Adipocyte (in vitro differentiated cells): ENCODE data around the gene RBP5.
"Not testable (repeated sequence)": the region's sequence is repeated elsewhere in the genome, so short reads cannot be mapped to it uniquely, and the experiment has no call there.

Source experiments
- DNase-seq: peaks from one replicate; pipeline ENCODE4 v3.0.0-alpha.2; 2015; ENCODE audit warnings: low read depth
- H3K27me3 ChIP-seq: replicated peaks from 2 replicates; pipeline ENCODE4 v1.7.0; 2013; ENCODE audit warnings: mild to moderate bottlenecking, low read length, moderate library complexity; ENCODE audit not compliant: control insufficient read depth, insufficient read depth
- H3K36me3 ChIP-seq: 2 replicates; pipeline ENCODE4 v1.7.0; 2013; ENCODE audit warnings: low read length, mild to moderate bottlenecking, moderate library complexity; ENCODE audit not compliant: control insufficient read depth, insufficient read depth, severe bottlenecking
- H3K4me1 ChIP-seq: 2 replicates; pipeline ENCODE4 v1.7.0; 2013; ENCODE audit warnings: mild to moderate bottlenecking, low read length, moderate library complexity; ENCODE audit not compliant: control insufficient read depth, insufficient read depth
- H3K4me3 ChIP-seq: 2 replicates; pipeline ENCODE4 v1.7.0; 2013; ENCODE audit warnings: mild to moderate bottlenecking, low read length, moderate library complexity
- H3K9ac ChIP-seq: 2 replicates; pipeline ENCODE4 v1.7.0; 2013; ENCODE audit warnings: mild to moderate bottlenecking, low read length, moderate library complexity
- H3K9me3 ChIP-seq: 2 replicates; pipeline ENCODE4 v1.7.0; 2013; ENCODE audit warnings: mild to moderate bottlenecking, low read length, moderate library complexity; ENCODE audit not compliant: control insufficient read depth

The RBP5 gene

DNA sequence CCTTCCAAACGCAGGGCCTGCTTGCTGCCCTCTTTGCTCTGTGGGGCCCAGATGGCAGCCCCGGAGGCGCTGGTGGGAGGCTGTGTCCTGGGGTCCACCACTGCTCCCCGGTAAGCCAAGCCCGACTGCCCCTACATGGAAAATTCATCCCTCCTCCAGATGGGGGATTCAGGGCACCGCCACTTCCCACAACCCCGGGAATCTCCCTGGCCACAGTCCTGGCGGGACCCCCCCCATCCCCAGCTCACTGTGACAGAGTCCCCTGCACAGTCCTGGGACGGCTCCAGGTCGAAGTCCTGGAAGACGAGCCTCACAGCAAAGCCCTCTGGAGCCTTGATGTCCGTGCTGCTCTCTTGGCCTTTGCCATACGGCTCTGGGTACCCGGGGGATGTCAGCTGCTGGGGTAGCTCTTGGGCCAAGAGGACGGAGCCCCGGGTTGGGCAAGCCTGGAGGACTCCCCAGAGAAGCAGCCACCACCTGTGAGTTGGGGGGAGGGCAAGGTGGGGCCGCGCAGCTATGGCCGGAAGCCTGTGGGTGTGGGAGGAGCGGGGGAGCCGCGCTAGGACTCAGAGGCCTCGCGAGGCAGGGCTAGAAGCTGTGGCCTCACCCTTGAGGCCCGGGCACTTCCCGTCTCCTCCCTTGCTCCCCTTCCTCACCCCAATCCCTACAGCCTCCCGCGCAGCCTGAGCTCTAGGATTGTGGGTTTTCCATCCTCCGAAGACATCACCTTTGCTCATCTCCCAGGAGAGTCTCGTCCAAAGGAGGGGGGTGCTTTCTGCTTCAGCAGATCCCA lies 20.5 kb downstream of the RBP5 start:
- Histone ChIP-seq H3K9me3 (no peaks in the 10 kb centered on the region), H3K4me1 (peaks cover 31% of the 10 kb centered on the region), H3K4me3 (peak overlapping the region; percentile 87), H3K9ac (peak overlapping the region; percentile 98), H3K36me3 (peaks cover 16% of the 10 kb centered on the region), H3K27me3 (no peaks in the 10 kb centered on the region)
- DNase-seq: peak; percentile 90

- peaks cover 17% of the 10 kb centered on the region for H3K36me3 ChIP-seq
- H3K9ac ChIP-seq: peak overlapping the region; percentile 98
- peak; percentile 54 for DNase-seq
- H3K4me1 ChIP-seq: peaks cover 25% of the 10 kb centered on the region
- H3K27me3 ChIP-seq: no peaks in the 10 kb centered on the region
- no peaks in the 10 kb centered on the region for H3K9me3 ChIP-seq
- H3K4me3 ChIP-seq: peak overlapping the region; percentile 87
Observed at GRCh38 chr12:7107636-7108002, 21.1 kb downstream of the RBP5 start.

GRCh38 chr12:7107181-7107580 lies 21.5 kb downstream of the RBP5 start:
- DNase-seq, H3K9me3 ChIP-seq, H3K27me3 ChIP-seq: not testable (repeated sequence)
- peak overlapping the region; percentile 87 for H3K4me3 ChIP-seq
- peaks cover 24% of the 10 kb centered on the region for H3K4me1 ChIP-seq
- H3K36me3 ChIP-seq: peaks cover 17% of the 10 kb centered on the region
- H3K9ac ChIP-seq: peak overlapping the region; percentile 98

GRCh38 chr12:7106082-7106481 lies 22.6 kb downstream of the RBP5 start:
- DNase-seq: no peak
- peak overlapping the region; percentile 87 for H3K4me3 ChIP-seq
- H3K9ac ChIP-seq: peak overlapping the region; percentile 98
- peaks cover 17% of the 10 kb centered on the region for H3K36me3 ChIP-seq
- H3K27me3 ChIP-seq: no peaks in the 10 kb centered on the region
- peaks cover 29% of the 10 kb centered on the region for H3K4me1 ChIP-seq
- H3K9me3 ChIP-seq: no peaks in the 10 kb centered on the region

DNA sequence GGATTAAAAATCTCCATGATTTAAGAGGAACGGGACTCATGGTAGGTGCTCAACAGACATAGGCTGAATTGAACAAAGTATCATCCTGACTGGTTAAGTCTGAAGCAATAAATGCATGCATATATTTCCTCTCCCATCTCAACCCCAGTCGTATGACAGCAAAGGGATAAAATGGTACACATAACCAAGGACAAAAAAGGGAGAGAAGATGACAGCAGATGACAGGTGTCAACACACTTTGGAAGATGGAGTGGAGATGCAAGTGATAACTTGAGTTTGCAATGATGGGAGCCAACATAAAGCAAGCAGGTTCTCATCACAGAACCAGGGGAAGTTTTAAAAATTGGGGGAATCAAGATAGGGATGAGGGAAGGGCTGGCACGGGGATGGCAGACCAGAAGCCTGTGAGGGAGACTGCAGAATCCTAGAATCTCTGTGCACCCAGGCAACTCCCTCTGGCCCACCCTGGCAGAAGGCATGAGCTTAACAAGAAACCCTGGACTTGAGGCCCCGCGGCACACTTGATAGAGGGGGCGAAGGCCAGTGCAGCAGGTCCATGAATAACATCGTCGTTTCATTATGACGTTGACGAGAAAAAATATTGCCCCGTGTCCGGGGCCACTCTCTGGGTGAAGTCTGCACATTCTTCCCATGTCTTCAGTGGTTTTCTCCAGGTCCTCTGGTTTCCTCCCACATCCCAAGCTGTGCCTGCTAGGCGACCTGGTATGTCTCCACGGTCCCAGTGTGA lies 24.7 kb downstream of the RBP5 start:
- no peaks in the 10 kb centered on the region for H3K27me3 ChIP-seq
- H3K36me3 ChIP-seq: peaks cover 30% of the 10 kb centered on the region
- H3K4me1 ChIP-seq: peaks cover 24% of the 10 kb centered on the region
- H3K9me3 ChIP-seq: no peaks in the 10 kb centered on the region
- no peak for DNase-seq
- no peak overlapping the region for H3K9ac ChIP-seq
- no peak overlapping the region for H3K4me3 ChIP-seq

DNA sequence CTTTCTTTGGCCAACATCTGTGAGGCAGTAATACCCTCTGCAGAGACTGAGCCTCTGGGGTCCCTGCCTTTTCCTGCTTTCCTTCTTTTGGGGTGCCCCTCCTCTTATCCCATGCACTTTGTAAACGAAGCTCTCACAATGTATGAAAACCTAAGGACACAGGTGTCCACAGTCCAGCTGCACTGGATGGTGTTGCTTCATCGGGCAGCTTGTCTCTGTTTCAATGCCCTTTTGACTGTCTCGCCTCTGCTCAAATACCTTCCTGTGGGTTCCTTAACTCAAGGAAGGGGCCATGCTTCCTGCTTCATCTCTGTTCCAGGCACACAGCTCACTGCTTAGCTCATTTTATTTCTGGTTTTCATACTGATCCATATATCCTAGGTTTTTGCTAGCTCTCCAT lies 26.1 kb downstream of the RBP5 start:
- DNase-seq: no peak
- Histone ChIP-seq H3K4me1 (peaks cover 24% of the 10 kb centered on the region), H3K27me3 (no peaks in the 10 kb centered on the region), H3K9ac (no peak overlapping the region), H3K4me3 (no peak overlapping the region), H3K36me3 (peaks cover 39% of the 10 kb centered on the region), H3K9me3 (no peaks in the 10 kb centered on the region)

GRCh38 chr12:7101694-7102131 lies 27.0 kb downstream of the RBP5 start:
- no peaks in the 10 kb centered on the region for H3K9me3 ChIP-seq

GRCh38 chr12:7101047-7101693 lies 27.5 kb downstream of the RBP5 start:
- Histone ChIP-seq H3K9ac (peak overlapping the region; percentile 67), H3K9me3 (no peaks in the 10 kb centered on the region), H3K27me3 (no peaks in the 10 kb centered on the region), H3K36me3 (peaks cover 48% of the 10 kb centered on the region), H3K4me1 (peaks cover 18% of the 10 kb centered on the region), H3K4me3 (no peak overlapping the region)
- no peak for DNase-seq

More at GRCh38 chr12:7101694-7102131, 27.0 kb downstream of the RBP5 start:
- Histone ChIP-seq H3K27me3 (no peaks in the 10 kb centered on the region), H3K36me3 (peaks cover 45% of the 10 kb centered on the region), H3K4me1 (peaks cover 20% of the 10 kb centered on the region), H3K9ac (peak overlapping the region; percentile 67), H3K4me3 (no peak overlapping the region)
- DNase-seq: no peak

- H3K4me3 ChIP-seq: no peak overlapping the region
- DNase-seq: no peak
- no peak overlapping the region for H3K9ac ChIP-seq
- no peaks in the 10 kb centered on the region for H3K27me3 ChIP-seq
- H3K4me1 ChIP-seq: peaks cover 24% of the 10 kb centered on the region
- H3K9me3 ChIP-seq: no peaks in the 10 kb centered on the region
- H3K36me3 ChIP-seq: peaks cover 48% of the 10 kb centered on the region
Observed at GRCh38 chr12:7100239-7100638, 28.4 kb downstream of the RBP5 start.

DNA sequence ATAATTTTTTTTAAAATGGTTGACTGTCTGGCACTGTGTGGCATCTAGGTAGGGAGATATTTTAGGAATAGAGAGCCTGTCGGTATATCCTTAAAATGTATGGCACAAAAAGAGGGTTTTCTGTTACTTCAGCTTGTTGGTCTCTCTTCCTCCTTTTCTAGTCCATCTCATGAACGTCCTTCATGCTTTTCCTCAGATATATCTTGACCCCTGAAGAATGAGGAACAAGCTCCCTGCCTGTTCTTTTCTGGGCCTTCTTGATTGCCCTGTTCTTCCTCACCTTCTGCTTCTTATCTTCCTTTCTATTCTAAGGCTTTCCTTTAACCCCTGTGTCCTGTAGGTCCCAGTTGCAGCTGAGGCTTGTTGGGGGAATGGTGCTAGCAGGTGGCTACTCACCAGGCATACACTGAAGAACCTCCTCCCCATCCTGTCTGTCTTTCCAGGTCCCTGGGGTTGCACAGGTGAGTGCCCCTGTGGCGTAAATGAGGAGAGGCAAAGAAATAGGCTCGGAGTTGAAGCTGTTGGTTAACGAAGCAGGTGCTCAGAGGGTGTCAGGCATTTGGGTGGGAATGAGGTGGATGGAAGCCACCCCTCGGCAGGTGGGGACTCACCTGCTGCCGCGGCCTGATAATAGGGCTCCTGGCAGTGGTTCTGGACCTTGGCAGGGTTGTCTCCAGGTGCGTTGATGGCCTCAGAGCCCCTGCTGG lies 29.2 kb downstream of the RBP5 start:
- H3K36me3 ChIP-seq: peaks cover 43% of the 10 kb centered on the region
- no peak for DNase-seq

DNA sequence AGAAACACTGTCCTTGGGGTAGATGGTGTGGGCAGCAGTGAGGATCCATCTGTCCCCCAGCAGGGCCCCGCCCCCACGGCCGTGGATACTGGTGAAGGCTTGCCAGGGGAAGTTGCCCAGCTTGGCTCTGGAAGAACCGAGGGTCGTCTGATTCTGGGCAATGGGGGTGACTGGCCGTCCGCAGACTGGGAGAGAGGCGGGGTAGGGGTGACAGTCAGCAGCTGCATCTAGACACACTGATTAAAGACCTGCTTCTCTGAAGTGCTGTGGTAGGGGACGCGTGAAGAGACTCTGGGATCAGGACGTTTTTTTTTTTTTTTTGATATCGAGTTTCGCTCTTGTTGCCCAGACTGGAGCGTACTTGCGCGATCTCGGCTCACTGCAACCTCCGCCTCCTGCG lies 31.7 kb downstream of the RBP5 start:
- Histone ChIP-seq H3K36me3 (peaks cover 31% of the 10 kb centered on the region), H3K27me3 (no peaks in the 10 kb centered on the region), H3K4me3 (no peak overlapping the region), H3K9ac (no peak overlapping the region), H3K4me1 (peaks cover 43% of the 10 kb centered on the region), H3K9me3 (no peaks in the 10 kb centered on the region)
- DNase-seq: no peak

More for the DNA sequence above, 29.2 kb downstream of the RBP5 start:
- Histone ChIP-seq H3K4me1 (peaks cover 29% of the 10 kb centered on the region), H3K27me3 (no peaks in the 10 kb centered on the region), H3K4me3 (no peak overlapping the region), H3K9ac (no peak overlapping the region), H3K9me3 (no peaks in the 10 kb centered on the region)
